NB4 (cell line): Measurements from ENCODE around the gene MACROD2.

Experiments
- DNase-seq: peaks from one replicate; pipeline ENCODE4 v3.0.0; 2010; ENCODE audit warnings: low read depth
- H3K4me3 ChIP-seq: one replicate; pipeline ENCODE4 v1.5.1; 2011; ENCODE audit warnings: mild to moderate bottlenecking, low read depth, low read length, moderate library complexity
- CTCF ChIP-seq: IDR thresholded peaks from one replicate; pipeline ENCODE4 v1.5.1; 2012; ENCODE audit warnings: low read depth, low read length
- MAX ChIP-seq: IDR thresholded peaks from 2 replicates; pipeline ENCODE4 v1.6.1; 2011; ENCODE audit warnings: low read depth, low read length
- MYC ChIP-seq: IDR thresholded peaks from 2 replicates; pipeline ENCODE4 v1.6.1; 2011; ENCODE audit warnings: low read depth, low read length
- POLR2A ChIP-seq: IDR thresholded peaks from 2 replicates; pipeline ENCODE4 v1.6.1; 2011; ENCODE audit warnings: mild to moderate bottlenecking; ENCODE audit not compliant: insufficient read length; ENCODE audit errors: extremely low read depth

MACROD2 gene

GRCh38 chr20:14830466-14830865 lies 835.1 kb downstream of the MACROD2 start:
- no peak for DNase-seq
- H3K4me3 ChIP-seq: no peak overlapping the region
- TF ChIP-seq MYC (no peak), POLR2A (no peak), MAX (no peak), CTCF (no peak)

- DNase-seq: no peak
- no peak overlapping the region for H3K4me3 ChIP-seq
- TF ChIP-seq CTCF (no peak), MYC (no peak), POLR2A (no peak), MAX (no peak)
Observed at GRCh38 chr20:14830899-14831298, 835.6 kb downstream of the MACROD2 start.

GRCh38 chr20:14832630-14833029 lies 837.3 kb downstream of the MACROD2 start:
- TF ChIP-seq POLR2A (no peak), MYC (no peak), CTCF (no peak), MAX (no peak)
- H3K4me3 ChIP-seq: no peak overlapping the region
- DNase-seq: no peak

- TF ChIP-seq CTCF (no peak), MYC (no peak), MAX (no peak), POLR2A (no peak)
- no peak overlapping the region for H3K4me3 ChIP-seq
- no peak for DNase-seq
Observed at GRCh38 chr20:14838663-14839628, 843.6 kb downstream of the MACROD2 start.

- TF ChIP-seq CTCF (no peak), MYC (no peak), MAX (no peak), POLR2A (no peak)
- DNase-seq: no peak
- no peak overlapping the region for H3K4me3 ChIP-seq
Observed at GRCh38 chr20:14845199-14846160, 850.2 kb downstream of the MACROD2 start.
